Amygdala (tissue), 56 donors: ENCODE data around the gene COQ7.
A peak's percentile ranks its signal among the peaks of the same experiment; 100 is the strongest.

Experiments used
- DNase-seq, 56 donors: peaks; one replicate each; lab custom pipeline; 2025; lab: John Stamatoyannopoulos, UW

COQ7 gene

DNA sequence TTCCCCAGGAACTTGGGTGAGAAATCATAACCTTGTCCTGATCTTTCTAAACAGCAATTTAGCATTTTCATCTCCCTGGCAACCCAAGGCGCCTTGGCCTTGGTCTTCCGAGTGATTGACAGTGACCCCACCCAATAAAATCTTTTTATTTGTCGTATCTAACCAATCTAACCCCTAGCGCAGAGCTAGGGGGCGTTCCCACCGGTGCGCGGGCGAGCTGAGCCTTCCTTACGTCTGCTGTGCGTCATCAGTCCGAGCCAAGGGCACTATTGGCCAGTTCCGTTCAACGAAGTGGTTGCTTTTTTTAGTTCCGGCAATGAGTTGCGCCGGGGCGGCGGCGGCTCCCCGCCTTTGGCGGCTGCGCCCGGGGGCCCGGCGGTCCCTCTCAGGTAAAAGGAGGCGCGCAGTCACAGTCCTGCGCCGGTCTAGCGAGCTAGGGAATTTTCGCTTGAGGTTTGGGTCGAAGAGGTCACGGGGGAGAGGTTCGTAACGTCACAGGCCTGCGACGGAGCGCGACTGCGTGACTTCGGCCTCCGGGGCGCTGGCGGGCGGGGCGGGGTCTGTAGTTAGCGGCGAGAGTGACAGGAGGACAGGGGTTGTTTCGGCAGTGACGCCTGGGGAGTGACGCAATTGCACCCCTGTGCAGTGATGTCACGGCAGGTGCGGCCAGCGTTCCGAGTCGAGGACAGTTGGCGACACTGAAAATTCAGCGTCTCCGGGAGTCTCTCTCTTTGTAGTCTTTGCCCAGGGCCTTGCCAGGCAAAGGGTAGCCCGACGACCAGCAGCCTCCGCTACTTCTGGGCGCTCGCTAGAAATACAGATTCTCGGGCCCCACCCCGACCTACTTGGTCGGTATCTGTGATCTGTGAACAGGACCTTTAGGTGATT lies at the start of gene COQ7:
Gene COQ7, plus strand, starts transcription at position 266 of the 888 bp plus-strand sequence. Its CDS starts 51 bp downstream, at position 317.
- peak; percentile 40 to 99 (median 95) for DNase-seq

DNA sequence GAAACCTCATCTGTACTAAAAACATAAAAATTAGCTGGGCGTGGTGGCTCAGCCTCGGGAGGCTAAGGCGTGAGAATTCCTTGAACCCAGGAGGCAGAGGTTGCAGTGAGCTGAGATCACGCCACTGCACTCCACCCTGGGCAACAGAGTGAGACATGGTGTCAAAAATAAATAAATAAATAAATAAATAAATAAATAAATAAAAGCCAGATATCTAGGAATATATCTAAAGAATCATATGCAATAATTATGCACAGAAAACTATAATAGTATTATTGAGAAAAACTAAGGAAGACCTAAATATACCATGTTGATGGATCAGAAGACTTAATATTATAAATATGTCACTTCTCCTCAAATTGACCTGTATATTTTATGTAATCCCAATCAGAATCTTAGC lies 46.7 kb upstream of the COQ7 start:
- no peak for DNase-seq

DNA sequence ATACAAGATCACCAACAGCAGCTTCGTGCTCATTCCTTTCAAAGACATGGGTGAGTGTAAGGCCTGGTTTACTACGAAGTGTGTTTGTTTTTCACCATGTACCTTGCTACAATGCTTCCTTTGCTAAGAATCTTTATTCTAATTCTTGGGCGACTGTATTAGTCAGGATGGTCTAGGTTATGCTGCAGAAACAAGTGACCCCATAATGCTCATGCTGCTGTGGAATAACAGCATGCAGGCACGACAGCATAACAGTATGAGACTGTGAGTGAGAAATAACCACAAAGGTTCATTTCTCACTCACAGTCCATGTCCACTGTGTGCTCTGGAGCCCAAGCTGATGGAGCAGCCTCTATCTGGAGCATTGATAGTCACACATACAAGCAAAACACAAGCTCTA lies 45.7 kb upstream of the COQ7 start:
- no peak for DNase-seq

DNA sequence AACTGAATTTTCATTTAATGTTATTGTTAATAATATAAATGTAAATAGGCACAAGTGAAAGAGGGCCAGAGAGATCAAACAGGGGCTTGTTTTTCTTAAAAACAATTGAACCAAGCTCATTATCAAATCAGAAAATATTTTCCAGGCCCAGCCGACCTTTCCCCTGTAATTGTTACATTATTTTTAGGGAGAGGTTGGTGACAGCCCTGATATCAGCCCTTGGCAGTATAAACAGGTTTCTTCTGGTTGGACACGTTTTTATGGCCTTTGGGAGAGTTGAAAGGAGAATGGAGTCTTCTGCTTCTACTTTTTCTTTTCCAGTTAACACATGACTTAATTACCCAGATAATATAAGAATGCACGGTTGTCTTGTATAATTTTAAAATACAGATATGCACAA lies 40.0 kb upstream of the COQ7 start:
- no peak for DNase-seq

DNA sequence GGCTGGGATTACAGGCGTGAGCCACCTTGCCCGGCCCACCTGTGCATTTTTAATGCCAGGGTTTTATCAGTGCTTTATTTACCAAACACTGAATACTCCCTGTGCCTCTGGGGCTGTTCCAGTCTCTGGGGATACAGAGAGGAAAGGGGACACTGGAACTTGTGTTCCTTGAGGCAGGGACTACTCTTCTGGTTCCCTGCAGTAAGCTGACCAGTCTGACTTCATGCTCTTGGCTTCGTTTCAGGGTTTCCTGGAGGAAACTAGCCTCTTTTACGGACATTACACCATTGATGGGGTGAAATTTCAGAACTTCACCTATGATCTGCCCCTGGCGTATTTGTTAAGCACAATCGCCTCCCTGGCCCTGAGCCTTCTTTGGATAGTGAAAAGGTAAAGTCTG lies 37.4 kb upstream of the COQ7 start:
- DNase-seq = no peak

DNA sequence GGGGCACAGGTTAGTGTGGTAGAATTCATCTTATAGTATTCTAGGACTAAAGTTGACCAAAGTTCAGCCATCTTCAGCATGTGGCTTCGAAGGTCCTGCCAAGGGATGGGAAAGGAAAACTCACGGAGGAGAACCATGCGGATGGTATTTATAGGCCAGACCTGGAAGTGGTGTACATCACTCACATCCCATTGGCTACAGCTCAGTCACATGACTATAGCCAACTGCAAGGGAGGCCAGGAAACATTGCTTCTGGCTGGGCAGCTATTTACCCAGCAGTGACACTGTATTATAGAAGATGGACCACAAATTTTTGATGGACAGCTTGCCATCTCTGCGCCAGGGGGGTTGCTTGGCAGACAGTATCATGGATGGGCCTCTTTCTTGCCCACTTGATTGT lies 35.7 kb upstream of the COQ7 start:
- no peak for DNase-seq

DNA sequence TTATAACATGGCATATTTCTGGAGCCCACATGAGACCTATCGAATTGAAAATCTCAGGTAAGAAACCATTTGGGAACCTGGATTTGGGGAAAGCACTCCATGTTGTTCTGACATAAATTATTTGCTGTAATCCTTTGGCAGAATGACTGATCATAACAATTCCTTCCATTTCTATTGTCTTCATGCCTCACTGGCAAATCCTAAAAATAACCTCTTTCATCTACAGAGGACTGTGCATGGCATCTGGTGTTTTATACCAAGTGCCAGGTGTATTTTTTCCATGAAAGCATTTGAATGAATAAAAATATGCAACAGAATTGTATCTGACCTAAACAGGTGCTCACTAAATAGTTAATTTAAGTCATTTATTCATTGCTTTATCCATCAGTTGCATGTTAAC lies 33.7 kb upstream of the COQ7 start:
- DNase-seq = no peak

DNA sequence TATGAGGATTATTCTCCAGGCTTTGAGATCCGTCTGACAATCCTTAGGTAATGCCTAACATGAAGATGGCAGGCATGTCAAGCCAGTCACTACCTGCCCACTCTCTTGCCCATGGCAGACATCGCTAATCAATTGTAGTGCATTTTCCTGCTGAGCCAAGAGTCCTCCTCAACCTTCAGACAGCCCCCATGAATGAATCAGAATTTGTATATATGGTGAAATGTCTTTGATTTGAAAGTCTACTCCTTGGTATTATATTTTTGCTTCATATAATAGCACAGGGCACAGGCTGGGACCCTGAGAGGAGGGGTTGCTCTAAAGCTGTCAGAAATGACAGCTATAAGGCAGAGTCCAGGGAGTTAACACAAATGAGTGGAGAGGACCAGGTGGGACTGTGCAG lies 27.0 kb upstream of the COQ7 start:
- no peak for DNase-seq

DNA sequence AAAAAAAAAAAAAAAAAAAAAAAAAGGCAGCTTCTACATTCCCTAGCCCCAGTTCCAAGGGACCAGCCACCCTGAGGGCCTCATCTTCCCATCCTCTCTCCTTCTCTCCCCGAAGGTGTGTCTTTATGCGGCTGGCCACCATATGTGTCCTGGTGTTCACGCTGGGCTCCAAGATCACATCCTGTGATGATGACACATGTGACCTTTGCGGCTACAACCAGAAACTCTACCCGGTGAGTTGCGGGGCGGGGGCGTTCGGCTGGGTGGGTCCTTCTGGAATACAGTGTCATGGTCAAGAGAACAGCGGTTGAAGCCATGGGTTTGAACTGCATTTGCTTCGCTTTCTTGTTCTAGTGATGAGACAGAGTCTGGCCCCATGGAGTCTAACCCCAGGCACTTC lies 22.6 kb upstream of the COQ7 start:
- no peak for DNase-seq

DNA sequence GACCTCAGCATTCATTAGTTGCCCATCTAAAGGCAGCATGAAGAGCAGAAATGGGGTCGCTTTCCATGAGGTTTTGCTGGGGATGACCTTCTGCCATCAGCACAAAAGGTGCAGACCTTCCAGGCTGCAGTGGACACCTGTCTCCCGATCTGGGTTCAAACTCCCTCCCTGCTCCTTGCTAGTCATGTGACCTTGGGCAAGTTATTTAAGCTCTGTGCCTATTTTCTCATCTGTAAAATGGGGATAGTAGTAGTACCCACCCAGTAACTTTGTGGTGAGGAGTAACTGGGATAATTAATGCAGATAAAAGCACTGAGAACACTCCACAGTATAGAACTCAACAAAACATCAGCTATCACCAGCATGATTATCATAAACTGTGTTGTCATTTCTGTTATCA lies 21.4 kb upstream of the COQ7 start:
- no peak for DNase-seq

DNA sequence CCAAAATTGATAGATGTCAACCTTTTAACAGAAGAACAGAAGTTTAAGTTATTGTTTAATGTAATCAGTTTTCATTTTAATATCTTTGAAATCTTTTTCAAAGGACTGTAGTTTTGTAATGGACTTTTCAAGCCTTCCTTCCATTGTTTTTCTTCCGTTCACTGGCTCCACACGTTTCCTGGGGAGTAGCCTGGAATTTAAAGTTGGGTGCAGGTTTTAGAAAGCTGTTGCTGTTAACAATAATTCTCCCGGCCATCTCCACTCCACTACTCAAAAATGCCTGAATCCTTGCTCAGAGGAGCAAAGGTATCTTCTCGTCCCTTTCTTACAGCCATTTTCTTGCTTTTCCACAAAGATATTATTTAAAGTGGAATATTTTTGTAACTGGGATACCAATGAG lies 4.7 kb upstream of the COQ7 start:
- DNase-seq = no peak

DNA sequence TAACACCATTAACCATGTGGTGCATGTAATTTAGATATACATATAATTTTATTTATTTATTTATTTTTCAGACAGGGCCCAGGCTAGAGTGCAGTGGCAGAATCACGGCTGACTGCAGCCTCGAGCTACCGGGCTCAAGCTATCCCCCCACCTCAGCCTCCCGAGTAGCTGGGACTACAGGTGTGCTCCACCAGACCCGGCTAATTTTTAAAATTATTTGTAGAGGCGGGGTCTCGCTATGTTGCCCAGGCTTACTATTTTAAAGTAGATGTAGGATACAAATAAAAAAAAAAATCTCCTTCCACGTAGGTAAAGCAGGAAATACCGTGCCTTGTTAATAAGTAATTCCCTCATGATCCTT lies 446 bp upstream of the COQ7 start:
- DNase-seq = peak in 2 of 56 donors; percentile 16 to 42

DNA sequence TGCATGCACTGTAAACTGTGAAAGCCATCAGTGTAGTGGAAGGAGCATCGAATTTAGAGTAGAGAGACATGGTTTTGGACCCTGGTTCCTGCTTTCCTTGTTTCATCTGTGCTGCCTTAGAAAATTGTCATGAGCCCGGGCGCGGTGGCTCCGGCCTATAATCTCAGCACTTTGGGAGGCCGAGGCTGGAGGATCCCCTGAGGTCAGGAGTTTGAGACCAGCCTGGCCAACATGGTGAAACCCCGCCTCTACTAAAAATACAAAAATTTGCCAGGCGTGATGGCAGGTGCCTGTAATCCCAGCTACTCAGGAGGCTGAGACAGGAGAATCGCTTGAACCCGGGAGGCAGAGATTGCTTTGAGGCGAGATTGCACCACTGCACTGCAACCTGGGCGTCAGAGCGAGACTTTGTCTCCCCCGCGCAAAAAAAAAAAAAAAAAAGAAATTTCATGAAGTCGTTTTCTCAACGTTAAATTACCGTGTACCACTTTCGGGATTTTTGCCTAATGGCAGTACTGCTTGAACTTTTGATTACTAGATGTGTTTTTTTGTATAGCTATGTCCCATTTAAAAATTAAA lies 912 bp downstream of the COQ7 start:
- DNase-seq = peak in 2 of 56 donors; percentile 17 to 24

DNA sequence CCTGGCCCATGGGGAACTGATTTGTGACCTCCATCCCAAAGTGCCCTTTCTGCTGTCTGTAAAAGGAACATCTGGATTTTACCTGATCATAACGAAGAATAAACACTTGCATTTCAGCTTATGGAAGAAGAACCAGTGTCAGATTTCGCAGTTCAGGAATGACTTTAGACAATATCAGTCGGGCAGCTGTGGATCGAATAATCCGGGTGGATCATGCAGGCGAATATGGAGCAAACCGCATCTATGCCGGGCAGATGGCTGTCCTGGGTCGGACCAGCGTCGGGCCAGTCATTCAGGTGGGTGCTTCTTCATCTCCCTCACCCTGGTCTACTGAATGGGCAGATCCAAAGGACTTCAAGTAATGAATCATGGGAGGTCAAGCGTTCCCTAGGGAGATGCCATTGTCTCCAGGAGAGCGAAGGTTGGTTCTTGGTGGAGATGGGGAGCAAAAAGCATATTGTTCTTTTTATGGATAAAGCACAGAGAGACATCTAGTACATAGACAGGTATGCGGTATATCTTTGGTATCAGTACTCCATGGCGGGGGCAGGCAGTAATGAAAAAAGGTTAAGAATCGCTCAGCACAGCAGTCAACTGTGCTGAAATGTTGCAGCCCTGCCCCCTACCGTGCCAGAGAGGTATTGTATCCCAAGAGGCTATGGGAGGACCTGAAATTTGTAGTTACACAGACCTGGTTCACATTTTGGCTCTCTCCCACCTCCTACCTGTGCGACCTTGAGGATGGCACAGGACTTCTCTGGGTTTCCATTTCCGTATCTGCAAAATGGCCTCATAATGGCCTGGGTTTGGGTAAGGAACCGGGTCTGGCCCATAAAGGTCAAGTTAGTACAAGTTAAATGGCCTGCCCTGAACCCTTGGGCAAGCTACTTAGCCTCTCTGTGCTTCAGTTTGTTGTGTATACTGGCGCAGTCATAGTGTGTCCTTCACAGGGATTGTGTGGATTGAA lies 4.7 kb downstream of the COQ7 start:
- peak in 30 of 56 donors; percentile 5 to 69 (median 20) for DNase-seq

DNA sequence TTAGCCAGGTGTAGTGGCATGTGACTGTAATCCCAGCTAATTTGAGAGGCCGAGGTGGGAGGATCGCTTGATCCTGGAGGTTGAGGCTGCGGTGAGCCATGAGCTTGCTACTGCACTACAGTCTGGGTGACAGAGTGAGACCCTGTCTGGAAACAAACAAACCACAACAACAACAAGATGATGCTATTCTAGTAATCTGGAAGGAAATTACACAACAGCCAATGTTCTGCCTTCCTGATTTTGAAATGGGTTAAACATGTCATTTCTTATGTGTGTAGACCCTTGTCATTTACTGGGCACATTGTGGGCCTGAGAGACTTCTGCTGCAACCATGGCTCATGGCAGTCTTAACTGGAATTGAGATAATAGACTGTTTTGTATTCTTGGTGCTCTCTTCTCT lies 5.9 kb downstream of the COQ7 start:
- DNase-seq = no peak

DNA sequence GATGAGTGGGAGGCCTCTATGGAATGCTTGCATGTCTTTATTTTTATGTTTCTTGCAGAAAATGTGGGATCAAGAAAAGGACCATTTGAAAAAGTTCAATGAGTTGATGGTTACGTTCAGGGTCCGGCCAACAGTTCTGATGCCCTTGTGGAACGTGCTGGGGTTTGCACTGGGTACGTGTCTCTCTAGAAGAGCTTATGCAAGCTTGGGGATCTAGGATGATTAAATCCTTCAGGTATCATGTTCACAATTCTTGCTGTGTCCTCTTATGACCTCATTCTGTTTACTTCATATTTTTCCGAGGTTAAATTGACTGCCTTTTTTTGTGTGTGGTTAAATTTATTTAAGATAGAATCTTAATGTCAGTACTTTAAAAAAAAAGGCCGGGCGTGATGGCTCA lies 6.4 kb downstream of the COQ7 start:
- no peak for DNase-seq

DNA sequence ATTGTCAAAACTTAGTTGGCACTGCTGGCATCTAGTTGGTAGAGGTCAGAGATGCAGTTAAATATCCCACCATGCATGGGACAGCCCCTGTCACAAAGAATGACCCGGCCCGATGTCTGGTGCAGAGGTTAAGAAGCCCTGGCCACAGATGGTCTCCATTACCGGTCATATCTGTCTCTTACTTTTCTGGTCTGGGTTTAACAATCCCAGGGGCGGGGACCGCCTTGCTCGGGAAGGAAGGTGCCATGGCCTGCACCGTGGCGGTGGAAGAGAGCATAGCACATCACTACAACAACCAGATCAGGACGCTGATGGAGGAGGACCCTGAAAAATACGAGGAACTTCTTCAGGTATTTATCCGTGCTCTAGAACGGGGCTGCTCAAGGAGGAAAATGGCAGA lies 8.1 kb downstream of the COQ7 start:
- DNase-seq = no peak

DNA sequence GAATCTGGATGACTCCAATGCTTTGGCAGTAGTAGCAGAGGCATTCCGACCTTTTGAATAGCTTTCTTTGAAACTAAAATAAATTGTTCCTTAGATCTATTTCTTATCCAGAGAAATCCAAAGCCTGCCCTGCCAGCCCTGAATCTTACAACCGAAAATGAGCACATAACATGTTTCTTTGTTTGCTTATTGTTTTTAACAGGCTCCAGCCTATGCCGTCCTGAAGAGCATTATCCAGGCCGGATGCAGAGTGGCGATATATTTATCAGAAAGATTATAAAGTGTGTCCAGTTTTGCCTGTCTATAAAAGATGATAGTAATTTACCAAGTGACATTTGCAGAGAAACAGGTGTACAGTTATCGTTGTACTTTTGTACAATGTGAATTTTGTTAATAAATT lies 10.5 kb downstream of the COQ7 start:
- DNase-seq = no peak

DNA sequence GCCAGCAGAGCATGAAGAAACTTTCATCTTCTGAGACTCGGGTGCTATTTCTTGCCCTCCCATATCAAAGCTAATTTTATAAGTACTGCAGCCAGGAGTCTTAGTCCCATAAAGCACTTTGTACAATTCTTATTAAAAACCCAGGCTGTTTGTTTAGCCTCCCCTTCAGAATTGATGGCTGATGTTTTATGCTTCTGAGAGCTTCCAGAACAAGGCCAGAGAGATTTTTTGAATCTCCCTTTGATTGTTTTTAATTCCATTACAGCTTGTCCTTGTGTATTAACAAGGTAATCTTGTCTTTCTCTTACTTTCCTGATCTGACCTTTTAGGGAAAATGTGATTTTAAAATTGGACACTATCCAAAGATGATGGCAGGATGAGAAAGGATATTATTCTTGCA lies 16.3 kb downstream of the COQ7 start:
- no peak for DNase-seq

DNA sequence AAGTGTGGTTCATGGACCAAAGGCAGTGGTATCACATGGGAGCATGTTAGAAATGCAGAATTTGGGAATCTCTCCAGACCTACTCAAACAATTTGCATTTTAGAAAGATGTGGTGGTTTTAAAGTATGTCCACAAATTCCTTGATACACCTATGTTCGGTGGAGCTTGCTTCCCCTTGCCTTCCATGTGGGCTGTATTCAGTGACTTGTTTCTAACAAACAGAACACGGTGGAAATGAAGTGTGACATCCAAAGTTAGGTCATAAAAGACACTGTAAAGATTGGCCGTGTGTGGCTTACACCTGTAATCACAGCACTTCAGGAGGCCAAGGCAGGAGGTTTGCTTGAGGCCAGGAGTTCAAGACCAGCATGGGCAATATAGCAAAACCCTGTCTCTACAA lies 16.7 kb downstream of the COQ7 start:
- no peak for DNase-seq

DNA sequence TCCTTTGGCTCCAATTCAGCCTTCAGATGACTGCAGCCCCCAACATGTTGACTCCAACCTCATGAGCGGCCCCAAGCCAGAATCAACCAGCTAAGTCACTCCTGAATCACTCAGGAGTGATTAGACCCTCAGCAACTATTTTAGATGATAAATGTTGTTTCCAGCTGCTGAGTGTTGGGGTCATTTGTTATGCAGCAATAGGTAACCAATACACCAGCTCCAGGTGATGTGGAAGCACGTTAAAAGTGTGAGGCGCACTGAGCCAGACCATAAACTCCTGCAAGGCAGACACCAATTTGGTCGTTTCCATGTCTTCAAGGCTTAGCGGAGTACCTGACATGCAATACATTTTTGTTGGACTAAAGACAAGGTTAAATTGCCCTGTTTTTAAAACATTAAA lies 17.5 kb downstream of the COQ7 start:
- DNase-seq = no peak
